UCSD-AML1 (cell line): ENCODE results near the gene CDC42BPA.
"Not testable (repeated sequence)": the region's sequence is repeated elsewhere in the genome, so short reads cannot be mapped to it uniquely, and the experiment has no call there.

Experiments used
- DNase-seq: peaks from one replicate; lab custom pipeline; 2025; ENCODE audit not compliant: unreplicated experiment; lab: John Stamatoyannopoulos, UW

Gene CDC42BPA

DNA sequence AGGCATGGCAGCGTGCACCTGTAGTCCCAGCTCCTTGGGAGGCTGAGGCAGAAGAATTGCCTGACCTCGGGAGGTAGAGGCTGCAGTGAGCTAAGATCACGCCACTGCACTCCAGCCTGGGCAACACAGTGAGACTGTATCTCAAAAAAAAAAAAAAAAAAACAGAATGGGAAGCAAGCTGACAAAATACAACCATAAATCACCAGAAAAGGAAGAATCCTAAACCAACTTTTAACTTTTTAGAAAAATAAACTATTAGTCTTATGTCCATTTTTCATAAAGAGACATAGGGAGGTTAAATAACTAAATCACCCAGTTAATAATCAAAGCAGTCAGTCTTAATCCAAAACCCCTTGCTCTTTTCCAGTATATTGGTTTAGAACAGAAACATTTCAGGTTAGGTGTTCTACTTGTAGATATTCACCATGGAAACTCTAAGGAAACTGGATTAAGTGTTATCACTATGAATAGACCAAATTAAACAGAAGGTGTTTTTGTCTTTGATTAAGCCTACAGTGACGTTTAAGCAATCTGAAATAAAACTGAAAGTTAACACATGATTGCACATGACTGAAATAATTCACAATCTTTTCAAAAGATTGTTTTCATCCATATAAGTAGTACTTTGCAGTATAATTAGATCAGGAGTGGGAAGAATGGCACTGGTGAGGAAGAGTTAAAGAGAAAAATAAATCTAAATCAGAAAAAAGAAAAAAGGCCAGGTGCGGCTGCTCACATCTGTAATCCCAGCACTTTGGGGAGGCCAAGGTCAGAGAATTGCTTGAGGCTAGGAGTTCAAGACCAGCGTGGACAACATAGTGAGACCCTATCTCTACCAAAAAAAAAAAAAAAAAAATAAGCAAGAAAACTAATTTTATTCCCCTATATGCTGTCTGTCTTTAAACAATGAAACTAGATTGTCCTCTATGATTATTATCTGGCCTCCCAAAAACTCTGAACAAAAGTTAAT lies 9.6 kb downstream of the CDC42BPA start:
- DNase-seq: no peak

DNA sequence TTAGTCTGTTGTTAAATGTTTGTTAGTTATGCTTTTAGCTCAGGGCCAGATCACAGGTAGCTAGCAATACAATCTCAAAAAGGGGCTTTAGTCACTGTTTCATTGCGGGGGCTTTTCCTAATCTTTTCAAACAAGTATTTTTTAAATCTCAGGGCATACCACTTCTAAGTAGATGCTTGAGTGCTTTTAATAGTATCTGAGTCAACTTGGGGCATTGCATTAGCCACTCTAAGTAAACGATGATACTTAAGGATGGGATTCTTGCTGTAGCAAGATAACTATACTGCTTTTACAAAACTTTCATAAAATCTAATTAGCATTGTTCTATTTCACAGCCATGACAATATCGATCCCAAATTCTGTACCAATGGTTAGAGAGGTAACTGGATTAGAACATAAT lies 11.6 kb downstream of the CDC42BPA start:
- no peak for DNase-seq

DNA sequence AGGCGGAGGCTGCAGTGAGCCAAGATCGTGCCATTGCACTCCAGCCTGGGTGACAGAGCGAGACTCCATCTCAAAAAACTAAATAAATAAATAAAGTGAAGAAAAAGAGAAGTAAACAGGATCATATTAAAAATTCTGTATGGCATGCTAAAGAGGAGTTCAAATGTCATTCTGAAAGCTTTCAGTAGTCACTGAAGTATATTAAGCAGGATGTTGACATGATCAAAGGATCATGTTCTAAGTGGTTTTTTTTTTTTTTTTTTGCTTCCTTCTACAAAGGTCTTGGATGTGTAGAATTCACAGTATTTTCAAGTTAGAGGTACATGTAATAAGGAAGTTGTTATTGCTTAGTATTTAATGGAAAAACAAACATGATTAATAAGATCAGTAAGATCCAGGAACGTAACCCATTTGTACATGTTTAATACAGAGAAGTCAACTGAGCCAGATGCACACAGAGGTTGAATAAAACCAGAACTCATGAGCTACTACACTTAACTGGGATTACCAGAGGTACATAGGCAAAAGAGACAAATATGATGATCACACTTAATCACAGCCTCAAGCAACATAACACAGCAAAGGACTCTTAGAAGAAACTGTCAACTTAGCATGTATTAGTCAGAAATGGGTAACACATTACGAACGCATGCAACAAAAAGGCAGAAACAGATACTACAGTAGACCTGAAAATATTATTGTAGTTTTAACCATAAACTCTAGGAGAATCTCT lies 12.2 kb downstream of the CDC42BPA start:
- DNase-seq: no peak

DNA sequence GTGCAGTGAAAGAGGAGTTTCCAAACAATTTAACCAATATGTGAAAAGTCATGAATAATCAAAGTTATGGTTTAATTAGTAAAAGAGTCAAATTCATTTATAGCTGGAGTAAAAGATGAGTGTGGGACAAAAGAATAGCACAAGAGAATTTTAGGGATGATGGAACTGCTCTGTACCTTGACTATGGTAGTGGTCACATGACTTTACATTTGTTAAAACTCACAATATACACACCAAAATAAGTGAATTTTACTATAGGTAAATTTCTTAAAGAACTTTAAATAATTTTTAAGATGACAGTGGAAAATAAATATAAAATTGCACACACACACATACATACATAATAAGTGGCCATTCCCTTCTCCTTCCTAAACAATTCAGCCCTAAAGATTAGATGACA lies 13.6 kb downstream of the CDC42BPA start:
- no peak for DNase-seq

DNA sequence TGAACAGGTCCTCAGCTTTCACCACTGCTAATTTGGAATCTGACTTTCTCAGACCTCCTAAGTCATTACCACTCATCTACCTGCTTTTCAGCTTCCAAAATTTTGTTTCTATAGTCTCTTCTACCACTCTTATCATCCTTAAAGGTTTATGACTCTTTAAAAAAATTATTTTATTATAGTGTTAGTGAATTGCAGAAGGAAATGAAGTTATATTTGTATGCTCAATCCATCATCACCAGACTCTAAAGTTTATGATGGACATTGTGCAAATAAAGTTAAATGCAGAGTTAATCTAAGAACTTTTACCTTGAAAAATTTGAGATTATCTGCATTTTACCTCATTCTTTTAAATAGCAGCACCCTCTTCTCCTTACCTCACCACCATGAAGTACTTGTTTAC lies 14.6 kb downstream of the CDC42BPA start:
- DNase-seq: no peak

DNA sequence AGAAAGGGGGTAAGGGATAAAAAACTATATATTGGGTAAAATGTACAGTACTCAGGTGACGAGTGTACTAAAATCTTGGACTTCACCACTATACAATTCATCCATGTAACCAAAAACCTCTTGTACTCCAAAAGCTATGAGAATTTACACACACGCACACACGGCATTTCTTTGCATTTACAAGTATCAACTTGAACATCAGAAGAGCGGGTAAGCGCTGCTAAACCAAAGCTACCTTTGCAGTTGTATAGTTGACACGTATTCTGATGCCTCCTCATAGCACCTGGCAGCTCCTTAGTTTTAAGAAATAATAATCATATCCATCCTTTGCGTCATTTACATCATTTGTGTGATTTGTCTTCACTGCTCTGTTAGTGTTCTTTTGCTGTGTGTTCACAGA lies 17.6 kb downstream of the CDC42BPA start:
- no peak for DNase-seq

DNA sequence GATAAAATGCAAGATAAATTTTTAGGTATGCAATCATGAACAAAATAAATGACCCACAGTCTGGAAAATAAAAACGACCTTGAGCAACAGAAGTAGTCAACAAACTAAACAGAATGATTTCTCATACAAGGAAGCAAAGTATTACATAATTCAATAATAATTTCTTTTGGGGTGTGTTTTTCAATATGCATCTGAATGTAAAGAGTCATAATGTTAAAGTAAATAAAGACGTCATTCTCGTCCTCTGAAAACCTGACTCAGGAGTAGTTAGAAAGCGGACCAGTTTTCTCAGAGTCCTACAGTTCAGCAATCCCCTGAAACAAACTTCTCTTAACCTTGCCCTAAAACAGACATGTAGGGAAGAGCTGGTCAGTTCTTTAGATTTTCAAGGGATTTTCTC lies 18.6 kb downstream of the CDC42BPA start:
- DNase-seq: no peak

DNA sequence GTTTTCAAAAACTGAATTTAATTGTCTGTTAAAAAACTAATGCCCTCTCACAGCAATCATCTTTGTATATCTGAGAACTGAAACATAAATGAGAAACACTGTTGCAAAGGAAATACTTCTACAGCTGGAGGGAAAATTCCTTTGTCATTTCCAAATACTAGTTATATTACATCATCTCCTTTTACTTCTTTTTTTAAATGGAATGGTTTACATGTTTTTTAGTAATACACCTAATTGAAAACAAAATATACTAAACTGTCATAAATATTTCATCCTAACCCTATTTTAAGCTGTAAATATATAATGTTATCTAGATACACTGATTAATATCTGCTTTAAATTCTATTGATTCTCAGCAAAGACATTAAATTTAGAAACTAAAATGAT lies 19.1 kb downstream of the CDC42BPA start:
- DNase-seq: no peak

DNA sequence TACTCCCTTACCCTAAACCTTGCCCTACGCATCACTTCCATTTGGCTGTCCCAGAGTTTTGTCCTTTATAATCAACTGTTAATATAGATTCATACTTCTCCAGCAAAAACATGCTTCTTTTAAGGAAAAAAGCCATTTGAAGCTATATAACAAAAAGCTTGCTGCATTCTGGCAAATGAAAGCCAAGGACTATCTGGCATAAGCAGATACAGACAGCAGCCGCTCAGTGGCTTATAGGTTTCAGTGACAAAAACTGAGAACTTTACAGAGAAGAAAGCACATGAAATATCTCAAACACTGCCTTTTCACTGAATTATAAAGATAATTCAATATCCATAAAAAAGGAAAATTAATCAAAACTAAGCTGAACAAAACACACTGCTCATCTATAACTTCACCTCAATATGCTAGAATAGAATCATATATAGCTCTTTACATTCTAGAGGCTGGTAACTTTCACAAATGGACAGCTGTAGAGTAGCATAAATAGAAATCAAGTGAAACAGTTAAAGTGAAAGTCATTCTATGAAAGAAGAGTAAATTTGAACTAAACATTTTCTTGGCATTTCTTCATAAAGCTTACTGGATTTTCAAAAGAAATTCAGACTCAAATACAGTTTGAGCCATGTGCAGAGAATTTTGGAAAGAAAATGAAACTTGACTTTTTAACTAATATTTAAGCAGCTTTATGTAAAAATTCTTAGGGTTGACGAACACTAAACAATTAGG lies 19.6 kb downstream of the CDC42BPA start:
- no peak for DNase-seq

DNA sequence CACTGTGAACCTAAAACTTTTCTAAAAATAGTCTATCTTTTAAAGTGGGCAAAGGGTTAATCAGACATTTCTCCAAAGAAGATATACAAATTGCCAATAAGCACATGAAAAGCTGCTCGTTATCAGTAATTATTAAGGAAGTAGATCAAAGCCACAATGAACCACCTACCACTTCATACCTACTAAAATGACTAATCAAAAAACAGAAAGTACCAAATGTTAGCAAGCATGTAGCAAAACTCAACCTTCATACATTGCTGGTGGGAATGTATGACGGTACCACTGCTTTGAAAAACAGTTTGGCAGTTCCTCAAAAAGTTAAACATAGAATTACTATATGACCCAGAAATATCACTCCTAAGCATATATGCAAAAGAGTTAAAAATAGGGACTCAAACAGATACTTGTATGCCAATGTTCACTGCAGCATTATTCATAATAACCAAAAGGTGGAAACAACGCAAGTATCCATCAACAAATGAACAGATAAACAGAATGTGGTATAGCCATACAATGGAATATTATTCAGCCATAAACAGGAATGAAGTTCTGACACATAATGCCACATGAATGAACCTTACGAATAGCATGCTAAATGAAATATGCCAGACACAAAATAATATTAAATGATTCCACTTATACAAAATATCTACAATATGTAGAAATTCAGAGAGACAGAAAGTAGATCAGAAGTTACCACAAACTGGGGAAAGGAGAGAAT lies 21.1 kb downstream of the CDC42BPA start:
- DNase-seq: no peak

DNA sequence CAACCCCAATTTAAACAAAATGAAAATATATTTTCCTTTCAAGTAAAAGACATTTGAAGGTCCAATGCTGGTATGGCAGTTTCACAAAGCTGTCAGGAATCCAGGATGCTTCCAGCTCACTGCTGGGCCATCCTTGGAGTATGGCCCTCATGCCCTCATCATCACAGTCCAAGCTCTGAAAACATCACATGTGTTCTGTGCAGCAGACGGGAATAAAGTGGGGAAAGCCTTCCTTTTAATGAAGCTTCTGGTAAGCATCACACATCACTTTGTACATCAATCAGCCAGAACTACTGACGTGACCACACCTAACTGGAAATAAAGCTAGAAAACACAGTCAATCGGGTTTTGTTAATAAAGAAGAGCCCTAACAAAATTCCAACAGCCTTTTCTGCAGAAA lies 22.7 kb downstream of the CDC42BPA start:
- DNase-seq: no peak

DNA sequence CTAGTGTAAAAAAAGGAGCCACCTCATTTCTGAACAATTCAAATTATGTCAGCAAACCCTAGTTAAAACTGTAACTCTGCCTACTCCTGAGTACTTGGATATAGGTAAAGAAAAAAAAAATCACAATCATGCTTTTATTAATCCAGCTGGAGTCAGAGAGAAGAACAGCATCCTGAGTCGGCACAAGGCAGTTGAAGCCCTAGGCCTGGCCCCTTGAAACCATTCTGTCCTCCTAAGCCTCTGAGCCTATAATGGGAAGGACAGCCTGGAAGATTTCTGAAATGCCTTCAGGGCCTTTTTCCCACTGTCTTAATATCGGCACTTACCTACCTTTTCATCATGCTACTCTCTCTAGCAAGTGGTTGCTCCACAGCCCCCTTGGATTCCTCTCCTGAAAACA lies 32.5 kb downstream of the CDC42BPA start:
- DNase-seq: no peak

DNA sequence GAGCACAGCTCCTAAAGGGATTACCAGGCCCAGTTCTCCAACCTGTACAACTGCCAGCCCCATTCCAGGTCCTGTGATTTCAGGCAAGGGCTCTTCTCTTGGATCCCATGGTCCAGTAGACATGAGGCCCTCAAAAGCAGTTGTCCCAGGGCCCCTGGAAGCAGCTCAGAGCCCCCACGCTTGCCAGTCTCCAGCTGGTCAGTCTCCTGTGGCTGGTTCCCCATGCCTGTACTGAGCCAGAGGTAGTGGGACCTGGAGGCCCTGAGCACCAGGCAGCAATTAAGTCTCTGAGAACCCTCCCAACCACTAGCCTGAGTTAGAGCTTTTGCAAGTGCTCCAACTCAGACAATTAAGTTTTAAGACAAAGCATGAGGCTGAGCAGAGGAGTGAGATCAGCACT lies 36.9 kb downstream of the CDC42BPA start:
- no peak for DNase-seq

DNA sequence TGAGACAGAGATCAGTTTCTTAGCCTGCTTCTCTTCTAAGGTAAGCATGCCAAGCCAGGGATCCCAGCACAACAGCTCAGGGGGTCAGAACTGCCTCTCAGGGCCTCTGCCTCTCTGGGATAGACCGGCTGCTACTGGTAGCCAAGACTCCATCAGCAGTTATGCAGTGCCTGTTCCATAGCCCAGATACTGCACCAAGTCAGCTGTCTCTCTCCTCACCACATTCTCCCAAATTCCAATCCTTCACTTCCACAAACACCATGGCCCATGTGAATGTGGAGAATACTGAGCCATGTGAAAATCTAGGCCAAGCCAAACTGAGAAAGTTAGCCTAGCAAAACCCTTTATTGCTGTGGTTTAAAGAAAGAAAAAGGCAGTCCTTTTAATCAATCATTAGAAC lies 37.5 kb downstream of the CDC42BPA start:
- DNase-seq: no peak

DNA sequence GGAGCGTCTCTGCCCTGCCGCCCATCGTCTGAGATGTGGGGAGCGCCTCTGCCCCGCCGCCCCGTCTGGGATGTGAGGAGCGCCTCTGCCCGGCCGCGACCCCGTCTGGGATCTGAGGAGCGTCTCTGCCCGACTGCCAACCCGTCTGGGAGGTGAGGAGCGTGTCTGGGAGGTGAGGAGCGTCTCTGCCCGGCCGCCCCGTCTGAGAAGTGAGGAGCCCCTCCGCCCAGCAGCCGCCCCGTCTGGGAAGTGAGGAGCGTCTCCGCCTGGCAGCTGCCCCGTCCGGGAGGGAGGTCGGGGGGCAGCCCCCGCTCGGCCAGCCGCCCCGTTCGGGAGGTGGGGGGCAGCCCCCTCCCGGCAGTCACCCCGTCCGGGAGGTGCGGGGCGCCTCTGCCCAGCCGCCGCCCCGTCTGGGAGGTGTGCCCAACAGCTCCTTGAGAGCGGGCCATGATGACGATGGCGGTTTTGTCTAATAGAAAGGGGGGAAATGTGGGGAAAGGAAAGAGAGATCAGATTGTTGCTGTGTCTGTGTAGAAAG lies 42.1 kb downstream of the CDC42BPA start:
- not testable (repeated sequence) for DNase-seq

DNA sequence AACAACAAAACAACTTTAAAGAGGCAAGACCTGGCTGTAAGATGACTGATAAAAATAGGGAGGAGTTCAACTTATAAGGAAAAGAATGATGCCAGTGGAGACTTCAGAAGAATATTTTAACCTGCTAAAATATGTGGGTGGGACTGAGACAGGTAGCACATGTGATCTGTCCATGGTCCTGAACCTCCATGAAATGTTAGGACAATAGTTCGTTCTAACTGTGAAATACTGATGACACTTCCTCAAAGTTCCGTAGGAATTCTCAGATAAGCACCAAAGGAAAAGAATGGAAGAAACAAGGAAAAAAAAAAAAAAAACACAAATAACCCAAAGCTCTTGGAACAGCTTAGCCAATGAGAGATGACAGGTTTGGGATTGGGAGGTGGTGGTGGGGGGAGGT lies 44.7 kb downstream of the CDC42BPA start:
- DNase-seq: no peak

DNA sequence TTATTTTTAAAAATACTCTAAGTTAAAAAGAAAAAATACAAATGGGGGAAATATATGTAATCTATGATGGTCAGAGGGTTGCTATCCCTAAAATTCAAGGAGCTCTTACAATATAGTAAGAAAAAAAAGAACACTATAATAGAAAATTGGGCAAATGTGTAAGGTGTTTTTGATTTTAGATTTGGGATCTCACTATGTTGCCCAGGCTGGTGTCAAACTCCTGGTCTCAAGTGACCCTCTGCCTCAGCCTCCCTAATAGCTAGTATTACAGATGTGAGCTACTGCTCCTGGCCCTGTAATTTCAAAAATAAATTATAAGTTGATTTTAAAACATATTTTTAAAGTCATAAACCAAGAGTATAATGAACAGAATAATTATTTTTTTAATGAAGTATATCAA lies 45.9 kb downstream of the CDC42BPA start:
- no peak for DNase-seq

DNA sequence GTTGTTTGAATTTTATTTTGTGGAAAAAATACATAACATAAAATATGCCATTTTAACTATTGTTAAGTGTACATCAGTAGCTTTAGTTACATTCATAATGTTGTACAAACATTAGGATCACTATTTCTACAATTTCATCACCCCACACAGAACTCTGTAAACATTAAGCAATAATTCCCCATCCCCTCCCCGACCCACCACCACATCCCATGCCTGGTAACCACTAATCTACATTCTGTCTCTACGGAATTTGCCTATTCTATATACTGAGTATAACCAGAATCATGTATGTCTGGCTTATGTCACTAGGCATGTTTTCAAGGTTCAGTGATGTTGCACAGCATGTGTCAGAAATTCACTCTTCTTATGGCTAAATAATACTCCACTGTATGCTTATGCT lies 47.7 kb downstream of the CDC42BPA start:
- DNase-seq: no peak

DNA sequence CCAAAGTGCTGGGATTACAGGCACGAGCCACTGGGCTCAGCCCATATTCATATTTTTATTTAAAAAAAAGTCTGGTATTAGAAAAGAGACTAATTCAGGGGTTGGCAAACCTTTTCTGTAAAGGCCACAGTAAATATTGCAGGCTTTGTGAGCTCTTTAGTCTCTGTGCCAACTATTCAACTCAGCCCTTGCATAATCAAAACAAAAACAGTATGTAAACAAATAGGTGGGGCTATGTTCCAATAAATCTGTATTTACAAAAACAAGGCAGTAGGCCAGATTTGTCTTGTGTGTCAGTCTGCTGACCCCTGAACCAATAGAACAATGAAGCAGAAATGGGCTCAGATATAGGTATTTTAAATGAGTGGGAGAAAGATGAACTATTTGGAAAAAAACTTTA lies 49.3 kb downstream of the CDC42BPA start:
- no peak for DNase-seq

DNA sequence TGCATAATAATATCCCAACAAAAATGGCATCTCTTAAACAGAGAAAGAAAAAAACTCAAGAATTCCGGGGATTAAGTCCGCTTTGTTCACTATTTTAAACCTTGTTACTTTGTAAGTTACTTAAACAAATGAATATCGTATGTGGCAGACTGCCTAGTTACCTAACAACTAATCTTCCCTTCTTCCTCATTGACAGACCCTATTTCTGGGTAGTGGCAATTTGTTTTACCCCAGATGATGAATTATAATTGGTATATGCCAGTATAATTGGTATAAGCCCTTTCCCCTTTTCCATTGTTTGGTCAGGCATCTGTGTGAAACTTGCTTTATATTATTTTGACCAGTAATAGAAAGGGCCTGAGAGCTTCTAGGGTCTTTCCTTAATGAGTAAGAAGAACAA lies 52.4 kb downstream of the CDC42BPA start:
- no peak for DNase-seq

DNA sequence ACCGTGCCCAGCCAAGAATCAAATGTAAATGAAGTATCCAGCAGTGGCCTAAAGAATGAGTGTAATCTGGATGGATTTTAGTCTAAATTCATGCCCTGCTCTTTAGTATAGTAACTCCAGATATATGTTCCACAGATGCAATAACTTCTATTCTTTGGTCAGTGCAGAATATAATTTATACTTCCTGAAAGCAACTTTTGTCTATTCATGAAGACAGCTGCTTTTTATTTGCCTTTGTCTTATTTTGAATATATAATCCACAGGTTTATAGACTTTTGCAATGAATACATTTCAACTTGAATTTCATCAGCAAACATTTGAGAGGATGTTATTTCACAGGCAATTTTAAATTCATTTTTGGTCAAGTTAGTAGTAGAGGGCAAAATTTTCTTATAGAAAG lies 54.4 kb downstream of the CDC42BPA start:
- DNase-seq: no peak
